AG04450 (cell line): ENCODE results near the gene TCTN1. TPM values are rescaled to one million over a fixed set of nuclear protein-coding genes. Genes with fewer than 3 reads are reported as not detected.

Source experiments
- CTCF ChIA-PET: fragments of 300-600, 350-600 bp; formaldehyde crosslinking; extraction: SDS; loops from one replicate; lab custom pipeline; 2022; ENCODE audit warnings: antibody characterized with exemption, inconsistent platforms; lab: Charles Lee
- POLR2A ChIA-PET: fragments of 350-600 bp; formaldehyde crosslinking; extraction: SDS; loops from one replicate; lab custom pipeline; 2021; ENCODE audit warnings: antibody characterized with exemption, inconsistent platforms; lab: Yijun Ruan, JAX
- DNase-seq: peaks from one replicate; pipeline ENCODE4 v3.0.0-alpha.2; 2011; ENCODE audit warnings: low read depth, low spot score
- H3K27ac ChIP-seq: one replicate; pipeline ENCODE4 v1.5.1; 2012; ENCODE audit warnings: low read depth, low read length, control low read depth
- H3K27me3 ChIP-seq: one replicate; pipeline ENCODE4 v1.6.0; 2012; ENCODE audit warnings: low read length; ENCODE audit not compliant: control insufficient read depth, insufficient read depth
- H3K4me3 ChIP-seq: 2 replicates; pipeline ENCODE4 v1.5.1; 2011; ENCODE audit warnings: mild to moderate bottlenecking, low read depth, low read length, control low read depth
- H3K9me3 ChIP-seq: 2 replicates; pipeline ENCODE4 v1.5.1; 2012; ENCODE audit warnings: low read length; ENCODE audit not compliant: control insufficient read depth, insufficient read depth
- CTCF ChIP-seq: IDR thresholded peaks from 2 replicates; pipeline ENCODE4 v1.5.1; 2011; ENCODE audit warnings: low read depth, low read length, control low read depth, inconsistent platforms
- polyA plus RNA-seq: library from polyadenylated mRNA; depleted of rRNA; stranded (reverse); fragments of >200 nt; gene quantifications from 2 replicates; pipeline ENCODE4 v1.2.3, GENCODE V29; 2011

The TCTN1 gene
- polyA plus RNA-seq, 1 experiment: 35.4 TPM

DNA sequence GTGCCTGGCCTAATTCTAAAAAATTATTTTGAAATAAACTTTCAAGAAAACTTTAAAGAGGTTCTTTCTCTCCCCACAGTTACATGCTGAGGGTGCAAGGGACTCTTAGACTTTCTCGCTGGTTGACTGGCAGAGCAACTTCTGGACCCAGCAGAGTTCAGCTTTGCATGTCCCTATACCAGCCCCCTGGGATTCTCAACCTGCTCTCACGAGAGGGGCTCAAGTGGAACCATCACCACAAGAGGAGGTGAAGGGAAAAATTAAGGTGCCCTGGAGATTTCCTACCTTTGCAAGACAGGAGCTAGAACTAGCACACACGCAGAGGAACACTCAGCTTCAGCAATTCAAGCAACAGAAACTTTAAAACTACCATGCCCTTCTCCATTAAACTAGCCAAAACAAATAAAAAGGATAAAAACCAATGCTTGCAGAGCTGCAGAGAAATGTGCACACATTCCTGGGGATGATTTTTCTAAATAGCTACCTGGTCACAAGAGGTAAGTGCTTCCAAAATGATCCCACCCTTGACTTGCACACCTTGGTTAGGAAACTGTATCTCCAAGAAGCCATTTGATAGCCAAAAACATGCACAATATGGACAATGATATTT lies 72.5 kb downstream of the TCTN1 start:
- no peak for TF ChIP-seq CTCF
- Histone ChIP-seq H3K27ac (no peak overlapping the region), H3K4me3 (no peak overlapping the region), H3K27me3 (peaks cover 16% of the 10 kb centered on the region), H3K9me3 (peaks cover 4% of the 10 kb centered on the region; the same call in 1 of the 2 replicates)
- DNase-seq: no peak
- ChIA-PET CTCF (interaction anchor here (1.0 kb wide), 1 partner anchor 201 kb away, joined by 3 read pairs; no protein-coding TSS in a partner anchor), POLR2A (no interaction called here)

GRCh38 chr12:110687396-110688169 lies 73.7 kb downstream of the TCTN1 start:
- Histone ChIP-seq H3K27me3 (peaks cover 16% of the 10 kb centered on the region), H3K27ac (no peak overlapping the region), H3K9me3 (peaks cover 4% of the 10 kb centered on the region; the same call in 1 of the 2 replicates), H3K4me3 (no peak overlapping the region)
- DNase-seq: no peak
- POLR2A ChIA-PET: no interaction called here
- CTCF ChIA-PET: no interaction called here
- no peak for TF ChIP-seq CTCF

DNA sequence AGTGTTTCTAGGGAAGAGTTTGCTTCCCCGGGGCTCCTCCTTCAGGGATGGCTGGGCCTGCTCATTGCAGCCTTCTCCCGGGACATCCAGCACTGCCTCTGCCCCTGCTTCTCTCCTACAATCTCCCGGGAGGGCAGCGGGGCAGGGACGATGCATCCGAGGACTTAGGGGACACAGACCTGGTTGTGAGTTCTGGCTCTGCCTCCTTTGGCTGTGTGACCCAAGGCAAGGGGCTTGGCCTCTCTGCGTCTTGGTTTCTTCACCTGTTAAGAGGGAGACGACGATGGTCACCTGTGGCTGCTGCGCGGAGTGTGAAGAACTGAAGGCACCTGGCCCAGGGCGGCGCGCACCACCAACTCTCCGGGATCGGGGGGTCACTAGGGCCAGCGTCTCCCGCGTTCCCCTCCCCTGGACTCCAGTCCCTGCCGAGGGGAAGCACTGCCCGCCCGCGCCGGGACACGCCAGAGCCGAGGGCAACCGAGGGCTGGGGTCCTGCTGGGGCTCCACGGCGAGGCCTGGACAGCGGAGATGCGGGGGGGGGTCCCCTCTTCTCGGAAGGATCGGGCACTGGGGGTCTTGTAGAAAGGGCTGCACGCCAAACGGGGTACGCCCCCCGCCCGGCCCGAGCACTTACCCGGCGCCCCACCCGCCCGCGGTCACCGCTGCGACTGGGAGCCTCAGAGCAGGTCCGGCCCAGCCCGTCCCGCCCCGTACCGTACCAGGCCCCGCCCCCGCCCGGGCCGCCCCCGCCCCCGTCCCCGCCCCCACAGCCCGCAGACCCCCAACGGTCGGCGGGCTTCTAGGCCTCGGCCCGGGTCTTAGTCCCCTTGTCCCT lies 74.7 kb downstream of the TCTN1 start, which contains the start of gene HVCN1:
Gene HVCN1 (minus strand): TSS at position 670 of the 835 bp plus-strand sequence. CDS start 5,870 bp downstream, outside the sequence.
- CTCF ChIA-PET: no interaction called here
- H3K4me3 ChIP-seq: peak within 1 kb of the TSS; percentile 59
- H3K9me3 ChIP-seq: peaks cover 4% of the 10 kb centered on the region; the same call in 1 of the 2 replicates
- TF ChIP-seq CTCF: no peak
- H3K27me3 ChIP-seq: peaks cover 16% of the 10 kb centered on the region
- POLR2A ChIA-PET: no interaction called here
- DNase-seq: no peak
- H3K27ac ChIP-seq: no peak within 1 kb of the TSS

DNA sequence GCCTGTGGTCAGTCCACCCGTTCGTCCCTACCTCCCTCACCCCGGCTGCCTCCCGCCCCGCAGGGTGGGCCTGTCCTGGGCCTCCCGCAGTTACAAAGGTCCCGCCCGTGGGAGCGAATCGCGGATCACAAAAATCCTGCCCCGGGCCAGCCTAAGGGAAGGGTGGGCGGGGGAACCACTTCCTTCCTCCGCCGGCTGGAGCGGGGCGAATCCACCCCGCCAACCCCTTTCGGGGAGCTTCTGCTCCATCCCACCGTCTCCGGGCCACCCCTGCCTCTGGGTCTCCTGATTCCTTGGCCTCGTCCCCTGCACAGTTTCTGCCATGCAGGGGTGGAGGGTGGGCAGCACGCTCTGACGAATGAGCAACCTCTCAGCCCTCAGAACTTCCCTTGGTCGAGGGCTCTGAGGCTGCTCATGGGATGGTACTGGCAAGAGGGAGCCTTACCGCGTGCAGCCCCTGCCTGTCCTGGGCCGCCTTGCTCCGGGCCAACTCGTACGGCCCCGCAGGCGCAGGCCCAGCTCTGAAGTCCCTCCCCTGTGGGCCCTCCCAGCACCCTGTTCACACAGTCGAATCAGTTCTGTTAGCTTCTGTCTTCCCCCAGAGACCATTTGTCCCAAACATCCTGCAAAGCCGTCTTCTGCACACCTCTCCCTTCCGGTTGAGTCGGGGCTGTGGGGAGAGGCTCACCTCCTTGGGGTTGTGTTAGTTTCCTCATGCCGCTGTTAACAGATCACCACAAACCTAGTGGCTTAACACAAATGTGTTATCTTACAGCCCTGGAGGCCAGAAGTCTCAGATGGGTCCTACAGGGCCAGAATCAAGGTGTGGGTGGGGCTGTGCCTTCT lies 75.6 kb downstream of the TCTN1 start:
- ChIA-PET POLR2A (no interaction called here), CTCF (no interaction called here)
- no peak for TF ChIP-seq CTCF
- Histone ChIP-seq H3K4me3 (peak overlapping the region; percentile 59), H3K27ac (no peak overlapping the region), H3K9me3 (peaks cover 4% of the 10 kb centered on the region; the same call in 1 of the 2 replicates), H3K27me3 (peaks cover 16% of the 10 kb centered on the region)
- DNase-seq: no peak
